ENCODE results near the gene RXRA. TPM values are rescaled to one million over a fixed set of nuclear protein-coding genes. Genes with fewer than 3 reads are reported as not detected.

The RXRA gene
- total and polyA plus RNA-seq, 2 of the 13 experiments (the other 11 are each of a cell fraction or from before 2014, with no cell fraction given) = 18.9 to 29.2 TPM

- TF ChIP-seq USF2 (IDR thresholded peaks at IDR 0.05; ENCODE audit: low read depth, low read length) (peak; percentile 59), USF2 (CRISPR knock-in tag; IDR thresholded peaks at IDR 0.05; ENCODE audit: borderline replicate concordance) (peak; percentile 91; the same call in 1 of the 2 replicates), ZNF414 (CRISPR knock-in tag; IDR thresholded peaks at IDR 0.05) (0 out of 2 replicates have a peak, but pooled peaks have one; percentile 41), SCMH1 (CRISPR knock-in tag; IDR thresholded peaks at IDR 0.05; ENCODE audit: borderline replicate concordance) (no peak), HHEX (CRISPR knock-in tag; IDR thresholded peaks at IDR 0.05) (no peak), ZNF362 (CRISPR knock-in tag; IDR thresholded peaks at IDR 0.05; ENCODE audit: borderline replicate concordance) (no peak), ZNF235 (CRISPR knock-in tag; IDR thresholded peaks at IDR 0.05; ENCODE audit: borderline replicate concordance) (0 out of 2 replicates have a peak, but pooled peaks have one; percentile 39), TRAFD1 (CRISPR knock-in tag; IDR thresholded peaks at IDR 0.05; ENCODE audit: borderline replicate concordance) (no peak), FLYWCH1 (CRISPR knock-in tag; IDR thresholded peaks at IDR 0.05) (no peak), THAP9 (CRISPR knock-in tag; IDR thresholded peaks at IDR 0.05; ENCODE audit: borderline replicate concordance) (no peak), SRSF1 (optimal IDR thresholded peaks at IDR 0.05; ENCODE audit: low read depth, low read length) (peak; percentile 74), KLF11 (CRISPR knock-in tag; IDR thresholded peaks at IDR 0.05) (no peak), ZBTB4 (CRISPR knock-in tag; IDR thresholded peaks at IDR 0.05; ENCODE audit: borderline replicate concordance) (no peak), SRSF4 (IDR thresholded peaks at IDR 0.05; ENCODE audit: low read depth, low read length, poor library complexity, severe bottlenecking) (no peak)
These were observed 2.8 kb downstream of the RXRA start (continued) for GRCh38 chr9:134328841-134329575.
